Gastroesophageal sphincter (tissue), 3 donors: ENCODE data around the gene BAD.

Experiments used
- CTCF ChIP-seq, 4 experiments: fragments of 200-600 bp in 2 of 4; fragments of 450-650 bp in 2 of 4; sonication (generic) in 1 of 4; IDR thresholded peaks; one replicate each; pipeline ENCODE4 v1.5.1; 2017 to 2019; ENCODE audit warnings: antibody characterized with exemption in 4 of 4, mild to moderate bottlenecking in 2 of 4, moderate library complexity in 2 of 4
- POLR2A ChIP-seq, 2 donors: fragments of 450-650 bp; IDR thresholded peaks; one replicate each; pipeline ENCODE4 v1.6.1; 2017; ENCODE audit warnings: antibody characterized with exemption in 2 of 2, mild to moderate bottlenecking in 2 of 2, moderate library complexity in 1 of 2

- peak in 2 of 4 experiments; percentile 14 to 50 for TF ChIP-seq CTCF (IDR thresholded peaks at IDR 0.05)
- no peak for TF ChIP-seq POLR2A (IDR thresholded peaks at IDR 0.05)
These were observed 21.5 kb upstream of the BAD start for GRCh38 chr11:64305691-64306562.
